Thymus (tissue), 11 donors: ENCODE measurements around the gene NRG3. TPM values are rescaled to one million over a fixed set of nuclear protein-coding genes. Genes with fewer than 3 reads are reported as not detected.
"Not testable (repeated sequence)": the region's sequence is repeated elsewhere in the genome, so short reads cannot be mapped to it uniquely, and the experiment has no call there.

ENCODE experiments used
- DNase-seq, 9 donors: peaks; one replicate each; pipeline ENCODE4 v3.0.0-alpha.2; 2013; ENCODE audit warnings: low spot score in 9 of 9, low read depth in 6 of 9, missing footprints in 1 of 9
- H3K27ac ChIP-seq, 2 donors: one replicate each; pipeline ENCODE4 v1.5.1; 2013; ENCODE audit warnings: control low read depth in 1 of 2, low read depth in 1 of 2, low read length in 1 of 2, mild to moderate bottlenecking in 1 of 2, moderate library complexity in 1 of 2
- H3K27me3 ChIP-seq, 2 donors: one replicate each; pipeline ENCODE4 v1.5.1; 2013; ENCODE audit warnings: low read length in 1 of 2; ENCODE audit not compliant: control insufficient read depth in 2 of 2, insufficient read depth in 1 of 2
- H3K36me3 ChIP-seq, 2 donors: one replicate each; pipeline ENCODE4 v1.5.1; 2013; ENCODE audit warnings: low read length in 1 of 2, mild to moderate bottlenecking in 1 of 2, moderate library complexity in 1 of 2; ENCODE audit not compliant: control insufficient read depth in 2 of 2, insufficient read depth in 2 of 2
- H3K4me1 ChIP-seq, 2 donors: one replicate each; pipeline ENCODE4 v1.5.1; 2013; ENCODE audit warnings: low read length in 2 of 2; ENCODE audit not compliant: control insufficient read depth in 2 of 2, insufficient read depth in 2 of 2
- H3K4me3 ChIP-seq, 2 donors: one replicate each; pipeline ENCODE4 v1.5.1; 2013; ENCODE audit warnings: low read length in 2 of 2, control low read depth in 1 of 2, mild to moderate bottlenecking in 1 of 2
- H3K9me3 ChIP-seq, 2 donors: one replicate each; pipeline ENCODE4 v1.5.1; 2013; ENCODE audit warnings: low read length in 1 of 2, mild to moderate bottlenecking in 1 of 2; ENCODE audit not compliant: control insufficient read depth in 2 of 2, insufficient read depth in 1 of 2
- WGBS: extraction: QIAGEN DNeasy Blood & Tissue Kit; methylation state at CpG from one replicate; pipeline ENCODE4 v1.1.7; 2013; 5-methylcytosine and 5-hydroxymethylcytosine counted together
- polyA plus RNA-seq: library from polyadenylated mRNA; stranded (reverse); fragments of 200-250 nt; gene quantifications from one replicate; pipeline ENCODE4 v1.2.3, GENCODE V29; 2013
- total RNA-seq: library from RNA; stranded (reverse); fragments of 120-200 nt; gene quantifications from one replicate; pipeline ENCODE4 v1.2.4, GENCODE V29; 2013
- donor health status: healthy.

Gene NRG3
- total and polyA plus RNA-seq, 2 donors = 0.09 TPM; not detected in 1

GRCh38 chr10:82966130-82966529 is 1091.1 kb downstream of the NRG3 start:
- Histone ChIP-seq H3K9me3 (no peaks in the 10 kb centered on the region), H3K4me1 (no peaks in the 10 kb centered on the region)

GRCh38 chr10:82968533-82968932 is 1093.5 kb downstream of the NRG3 start:
- Histone ChIP-seq H3K36me3 (no peaks in the 10 kb centered on the region), H3K27me3 (no peaks in the 10 kb centered on the region), H3K4me3 (no peak overlapping the region), H3K4me1 (no peaks in the 10 kb centered on the region), H3K27ac (no peak overlapping the region), H3K9me3 (no peaks in the 10 kb centered on the region)
- no peak for DNase-seq
- 92% methylated on average over 5 of the region's 5 CpGs for WGBS

More at GRCh38 chr10:82966130-82966529, 1091.1 kb downstream of the NRG3 start:
- Histone ChIP-seq H3K27me3 (no peaks in the 10 kb centered on the region), H3K27ac (no peak overlapping the region), H3K4me3 (no peak overlapping the region), H3K36me3 (no peaks in the 10 kb centered on the region)
- no peak for DNase-seq
- WGBS = 96% methylated on average over 2 of the region's 2 CpGs

- no peak for DNase-seq
- no peaks in the 10 kb centered on the region for H3K27me3 ChIP-seq
- no peaks in the 10 kb centered on the region for H3K4me1 ChIP-seq
- WGBS = 67% methylated on average over 1 of the region's 1 CpG
- no peak overlapping the region for H3K27ac ChIP-seq
- no peaks in the 10 kb centered on the region for H3K36me3 ChIP-seq
- H3K9me3 ChIP-seq = no peaks in the 10 kb centered on the region
- no peak overlapping the region for H3K4me3 ChIP-seq
Observed at GRCh38 chr10:82969405-82969804, 1094.4 kb downstream of the NRG3 start.

- no peaks in the 10 kb centered on the region for H3K27me3 ChIP-seq
- 81% methylated on average over 5 of the region's 5 CpGs for WGBS
Observed at GRCh38 chr10:82980321-82980720, 1105.3 kb downstream of the NRG3 start.

GRCh38 chr10:82981137-82981723 is 1106.2 kb downstream of the NRG3 start:
- 91% methylated on average over 6 of the region's 6 CpGs for WGBS
- Histone ChIP-seq H3K4me3 (no peak overlapping the region), H3K27me3 (no peaks in the 10 kb centered on the region), H3K36me3 (no peaks in the 10 kb centered on the region), H3K4me1 (no peaks in the 10 kb centered on the region), H3K9me3 (no peaks in the 10 kb centered on the region), H3K27ac (no peak overlapping the region)
- DNase-seq = no peak

More at GRCh38 chr10:82980321-82980720, 1105.3 kb downstream of the NRG3 start:
- Histone ChIP-seq H3K36me3 (no peaks in the 10 kb centered on the region), H3K4me1 (no peaks in the 10 kb centered on the region), H3K27ac (no peak overlapping the region), H3K4me3 (no peak overlapping the region), H3K9me3 (no peaks in the 10 kb centered on the region)
- no peak for DNase-seq

- Histone ChIP-seq H3K36me3 (no peaks in the 10 kb centered on the region), H3K27me3 (no peaks in the 10 kb centered on the region), H3K4me3 (no peak overlapping the region), H3K27ac (no peak overlapping the region), H3K9me3 (no peaks in the 10 kb centered on the region), H3K4me1 (no peaks in the 10 kb centered on the region)
- no peak for DNase-seq
- 85% methylated on average over 5 of the region's 5 CpGs for WGBS
Observed at GRCh38 chr10:82982110-82982608, 1107.2 kb downstream of the NRG3 start.

- Histone ChIP-seq H3K9me3 (no peaks in the 10 kb centered on the region), H3K27me3 (no peaks in the 10 kb centered on the region), H3K4me1 (no peaks in the 10 kb centered on the region), H3K4me3 (no peak overlapping the region), H3K36me3 (no peaks in the 10 kb centered on the region), H3K27ac (no peak overlapping the region)
- DNase-seq = no peak
- 96% methylated on average over 10 of the region's 10 CpGs for WGBS
Observed at GRCh38 chr10:82986216-82986615, 1111.2 kb downstream of the NRG3 start.

- H3K36me3 ChIP-seq, H3K27ac ChIP-seq, DNase-seq, H3K9me3 ChIP-seq, H3K27me3 ChIP-seq, H3K4me3 ChIP-seq, H3K4me1 ChIP-seq: not testable (repeated sequence)
- 94% methylated on average over 8 of the region's 8 CpGs for WGBS
Observed at GRCh38 chr10:83006479-83006878, 1131.5 kb downstream of the NRG3 start.

GRCh38 chr10:83007510-83007909 is 1132.5 kb downstream of the NRG3 start:
- Histone ChIP-seq H3K9me3 (no peaks in the 10 kb centered on the region), H3K27me3 (no peaks in the 10 kb centered on the region), H3K4me3 (no peak overlapping the region), H3K27ac (no peak overlapping the region), H3K36me3 (no peaks in the 10 kb centered on the region), H3K4me1 (no peaks in the 10 kb centered on the region)
- DNase-seq = no peak
- 92% methylated on average over 3 of the region's 3 CpGs for WGBS
